Myocyte (in vitro differentiated cells): ENCODE measurements around the gene VPS54. TPM values are rescaled to one million over a fixed set of nuclear protein-coding genes. Genes with fewer than 3 reads are reported as not detected.

Source experiments
- DNase-seq: peaks from one replicate; pipeline ENCODE4 v3.0.0-alpha.2; 2012; ENCODE audit warnings: low read depth
- total RNA-seq: library from RNA; depleted of rRNA; stranded (reverse); fragments of >200 nt; gene quantifications from 2 replicates; pipeline ENCODE4 v1.2.3, GENCODE V29; 2014

The VPS54 gene
- total RNA-seq, 1 donor from 2014 or later, result 18.1 TPM

- DNase-seq, result peak; percentile 61
Measured at GRCh38 chr2:63846487-63846886, 172.7 kb downstream of the VPS54 start.

DNA sequence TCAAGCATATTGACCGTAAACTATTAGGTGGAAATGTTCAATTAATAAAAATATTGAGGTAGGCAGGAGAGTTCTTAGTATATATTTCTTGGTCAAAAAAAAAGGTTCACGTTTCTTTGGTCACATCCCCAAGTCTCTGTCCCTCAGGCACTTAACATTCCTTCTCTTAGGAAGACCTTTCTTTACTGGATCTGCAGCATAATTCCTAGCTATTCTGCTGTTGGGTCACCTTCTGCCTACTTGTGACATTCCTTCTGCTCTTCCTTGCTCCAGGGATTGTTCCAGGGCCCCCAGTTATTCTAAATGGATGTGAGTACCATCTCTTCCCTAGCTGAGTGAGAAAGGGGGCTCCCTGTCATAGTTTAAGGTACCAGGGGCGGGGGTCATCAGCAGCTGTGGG lies 173.4 kb downstream of the VPS54 start:
- no peak for DNase-seq

- no peak for DNase-seq
Measured at GRCh38 chr2:63844616-63845015, 174.6 kb downstream of the VPS54 start.

DNA sequence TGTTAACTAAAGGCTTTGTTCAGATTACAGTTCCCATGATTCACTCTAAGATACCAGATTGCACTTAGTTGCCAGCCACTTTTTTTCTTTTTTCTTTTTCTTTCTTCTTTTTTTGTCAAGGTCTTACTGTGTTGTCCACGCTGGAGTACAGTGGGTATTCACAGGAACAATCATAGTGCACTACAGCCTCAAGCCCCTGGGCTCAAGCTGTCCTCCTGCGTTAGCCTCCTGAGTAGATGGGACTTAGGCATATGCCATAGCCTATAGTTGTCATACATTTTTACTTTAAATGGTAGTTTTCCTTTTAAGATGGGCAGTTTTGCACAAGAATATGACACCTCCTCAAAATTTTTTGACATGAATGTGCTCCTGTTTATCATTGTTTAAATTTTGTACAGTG lies 175.4 kb downstream of the VPS54 start:
- no peak for DNase-seq

- DNase-seq, result no peak
Measured at GRCh38 chr2:63843093-63843492, 176.1 kb downstream of the VPS54 start.

- peak; percentile 46 for DNase-seq
Measured at GRCh38 chr2:63842149-63843061, 176.8 kb downstream of the VPS54 start.

Other genes with a start within 250 kb of the VPS54 start
- gene UGP2, start 177.5 kb downstream of the VPS54 start, total RNA-seq, result 92.4 and 200 TPM in 2 replicates
- gene PELI1, start 125.0 kb upstream of the VPS54 start, total RNA-seq, result 3.3 and 4.4 TPM in 2 replicates